Smooth muscle cell of the brain vasculature (primary cell): ENCODE data around the gene ERP44.
"Not testable (repeated sequence)": the region's sequence is repeated elsewhere in the genome, so short reads cannot be mapped to it uniquely, and the experiment has no call there.

Experiments
- DNase-seq: peaks from one replicate; pipeline ENCODE4 v3.0.0-alpha.2; 2012; ENCODE audit warnings: low read depth, low spot score

The ERP44 gene

GRCh38 chr9:100100146-100100667 is 1.4 kb upstream of the ERP44 start:
- no peak for DNase-seq

- DNase-seq: no peak
Measured at GRCh38 chr9:100099722-100100042, 882 bp upstream of the ERP44 start.

GRCh38 chr9:100098046-100098886 is 534 bp downstream of the ERP44 start:
- no peak for DNase-seq

- no peak for DNase-seq
Measured at GRCh38 chr9:100096378-100096916, 2.4 kb downstream of the ERP44 start.

GRCh38 chr9:100094411-100094810 is 4.4 kb downstream of the ERP44 start:
- not testable (repeated sequence) for DNase-seq

- no peak for DNase-seq
Measured at GRCh38 chr9:100092066-100092465, 6.7 kb downstream of the ERP44 start.

- DNase-seq: no peak
Measured at GRCh38 chr9:100091650-100092049, 7.2 kb downstream of the ERP44 start.

- DNase-seq: no peak
Measured at GRCh38 chr9:100090880-100091279, 7.9 kb downstream of the ERP44 start.

- DNase-seq: no peak
Measured at GRCh38 chr9:100088202-100088601, 10.6 kb downstream of the ERP44 start.

- DNase-seq: no peak
Measured at GRCh38 chr9:100087218-100087617, 11.6 kb downstream of the ERP44 start.

- no peak for DNase-seq
Measured at GRCh38 chr9:100086097-100086635, 12.6 kb downstream of the ERP44 start.

- no peak for DNase-seq
Measured at GRCh38 chr9:100084734-100085133, 14.1 kb downstream of the ERP44 start.

GRCh38 chr9:100084128-100084453 is 14.7 kb downstream of the ERP44 start:
- DNase-seq: no peak

- no peak for DNase-seq
Measured at GRCh38 chr9:100083448-100084127, 15.2 kb downstream of the ERP44 start.

GRCh38 chr9:100082782-100083181 is 16.0 kb downstream of the ERP44 start:
- no peak for DNase-seq

GRCh38 chr9:100076256-100076655 is 22.5 kb downstream of the ERP44 start:
- DNase-seq: not testable (repeated sequence)

- no peak for DNase-seq
Measured at GRCh38 chr9:100074989-100075388, 23.8 kb downstream of the ERP44 start.

GRCh38 chr9:100074093-100074492 is 24.7 kb downstream of the ERP44 start:
- DNase-seq: no peak

GRCh38 chr9:100072805-100073204 is 26.0 kb downstream of the ERP44 start:
- DNase-seq: no peak

- DNase-seq: no peak
Measured at GRCh38 chr9:100071271-100071670, 27.5 kb downstream of the ERP44 start.

- no peak for DNase-seq
Measured at GRCh38 chr9:100070104-100071041, 28.4 kb downstream of the ERP44 start.
